Measurements from ENCODE around the gene NR6A1.

The NR6A1 gene

DNA sequence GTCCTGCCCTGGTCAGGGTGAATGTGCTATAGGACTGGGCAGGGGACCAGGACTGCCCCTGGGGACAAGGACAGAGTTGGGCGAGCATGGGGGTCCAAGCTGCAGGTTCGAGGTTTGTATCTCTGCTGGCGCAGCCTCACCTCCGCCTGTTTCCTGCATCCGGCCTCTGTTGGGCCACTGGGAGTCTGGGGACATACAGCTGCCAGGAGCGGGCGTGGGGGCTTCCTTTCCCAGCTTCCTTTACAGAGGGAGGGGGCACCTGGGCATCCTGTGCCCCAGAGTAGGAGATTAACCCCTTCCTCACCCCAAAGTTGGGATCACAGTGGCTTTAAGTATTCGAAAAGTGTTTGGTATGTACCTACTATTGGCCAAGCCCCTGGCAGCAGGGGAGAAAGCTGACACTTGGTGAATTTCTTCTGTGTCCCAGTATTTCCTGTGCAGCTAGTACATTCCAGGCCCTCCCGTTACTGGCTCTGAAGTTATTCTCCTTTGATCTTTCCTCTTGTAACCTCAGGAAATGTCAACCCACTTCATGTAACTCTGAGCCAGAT lies 24.8 kb upstream of the NR6A1 start:
- DNase-seq (ENCODE audit: low spot score): no peak

DNA sequence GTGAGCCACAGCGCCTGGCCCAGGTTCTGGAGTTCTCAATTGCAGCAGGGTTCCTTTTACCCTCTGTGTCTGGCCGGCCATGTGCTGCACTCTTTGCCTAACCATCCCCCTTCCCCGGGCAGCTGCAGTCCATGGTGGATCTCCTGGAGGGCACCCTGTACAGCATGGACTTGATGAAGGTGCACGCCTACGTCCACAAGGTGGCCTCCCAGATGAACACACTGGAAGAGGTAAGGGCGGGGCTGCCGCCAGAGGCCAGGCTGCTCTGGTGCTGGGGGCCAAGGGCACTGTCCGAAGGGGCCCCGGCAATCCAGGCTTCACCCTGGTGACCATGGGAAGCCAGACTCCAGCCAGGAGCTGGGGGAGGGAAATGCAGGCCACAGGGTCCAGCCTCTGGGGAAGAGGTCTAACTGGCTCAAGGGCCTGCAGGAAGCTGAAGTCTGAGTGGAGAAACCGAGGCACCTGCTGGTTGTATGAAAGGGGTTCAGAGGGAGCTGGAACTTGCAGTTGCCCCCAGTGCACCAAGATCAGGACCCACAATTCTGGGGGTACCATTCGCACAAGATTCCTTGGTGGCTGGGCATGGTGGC lies 23.9 kb upstream of the NR6A1 start:
- peak; percentile 80 for DNase-seq (ENCODE audit: low spot score)

DNA sequence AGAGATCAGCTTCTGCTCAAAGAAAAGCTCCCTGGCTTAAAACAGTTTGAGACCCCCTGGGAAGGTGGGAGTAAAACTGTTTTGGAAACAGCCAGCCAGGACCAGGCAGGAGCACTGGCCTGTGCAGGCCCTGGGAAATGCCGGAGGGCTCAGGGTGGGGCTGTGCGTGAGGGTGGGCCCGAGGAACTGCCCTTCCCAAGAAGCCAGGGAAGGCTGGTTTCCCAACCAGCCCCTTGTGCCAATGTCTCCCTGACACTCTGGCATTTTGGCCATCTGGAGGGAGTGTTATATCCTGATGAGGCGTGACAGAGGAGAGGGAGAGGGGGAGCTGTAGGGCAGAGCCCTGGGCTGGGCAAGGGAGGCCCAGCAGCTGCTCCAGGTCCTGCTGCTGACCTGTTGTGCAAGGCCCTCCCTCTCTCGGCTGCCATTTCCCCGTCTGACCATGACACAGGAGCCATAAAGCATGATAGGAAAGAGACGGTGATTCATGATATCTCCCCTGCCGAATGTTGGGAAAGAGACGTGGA lies 22.0 kb upstream of the NR6A1 start:
- DNase-seq (ENCODE audit: low spot score): no peak

- DNase-seq (ENCODE audit: low spot score): no peak
Observed at GRCh38 chr9:124792257-124793014, 21.3 kb upstream of the NR6A1 start.

- DNase-seq (ENCODE audit: low spot score): no peak
Observed at GRCh38 chr9:124790801-124791505, 19.8 kb upstream of the NR6A1 start.

DNA sequence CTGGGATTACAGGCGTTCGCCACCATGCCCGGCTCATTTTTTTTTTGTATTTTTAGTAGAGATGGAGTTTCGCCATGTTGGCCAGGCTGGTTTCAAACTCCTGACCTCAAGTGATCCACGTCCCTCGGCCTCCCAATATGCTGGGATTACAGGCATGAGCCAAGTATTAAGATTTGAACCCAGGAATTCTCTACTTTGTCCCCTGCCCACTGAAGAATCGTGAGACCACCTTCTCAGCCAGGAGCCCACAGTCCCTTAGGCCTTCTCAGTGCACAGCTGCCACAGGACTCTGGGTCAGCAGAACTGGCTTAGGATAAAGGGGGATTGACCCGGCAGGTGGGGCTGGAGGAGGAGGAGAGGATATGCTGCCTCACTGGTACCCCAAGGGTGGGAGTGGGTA lies 19.2 kb upstream of the NR6A1 start:
- DNase-seq (ENCODE audit: low spot score): no peak

DNA sequence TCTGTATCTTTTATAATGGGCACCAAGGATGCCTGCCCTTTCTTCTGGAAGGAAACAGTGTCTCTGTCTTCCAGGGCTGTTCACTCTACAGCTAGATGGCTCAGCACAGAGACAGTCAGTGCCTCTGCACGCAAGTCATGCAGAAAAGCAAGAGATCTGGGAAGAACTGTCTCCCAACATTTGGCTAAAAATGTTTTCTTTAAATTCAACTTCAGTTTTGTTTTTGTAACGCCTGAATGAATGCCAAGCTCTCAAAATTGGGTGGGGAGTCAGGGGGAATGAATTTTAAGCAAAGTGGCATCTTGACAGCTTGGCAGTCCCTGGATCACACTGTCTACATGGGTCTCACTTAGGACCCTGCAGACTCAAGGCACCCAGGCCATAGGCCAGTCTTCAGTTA lies 18.4 kb upstream of the NR6A1 start:
- no peak for DNase-seq (ENCODE audit: low spot score)

DNA sequence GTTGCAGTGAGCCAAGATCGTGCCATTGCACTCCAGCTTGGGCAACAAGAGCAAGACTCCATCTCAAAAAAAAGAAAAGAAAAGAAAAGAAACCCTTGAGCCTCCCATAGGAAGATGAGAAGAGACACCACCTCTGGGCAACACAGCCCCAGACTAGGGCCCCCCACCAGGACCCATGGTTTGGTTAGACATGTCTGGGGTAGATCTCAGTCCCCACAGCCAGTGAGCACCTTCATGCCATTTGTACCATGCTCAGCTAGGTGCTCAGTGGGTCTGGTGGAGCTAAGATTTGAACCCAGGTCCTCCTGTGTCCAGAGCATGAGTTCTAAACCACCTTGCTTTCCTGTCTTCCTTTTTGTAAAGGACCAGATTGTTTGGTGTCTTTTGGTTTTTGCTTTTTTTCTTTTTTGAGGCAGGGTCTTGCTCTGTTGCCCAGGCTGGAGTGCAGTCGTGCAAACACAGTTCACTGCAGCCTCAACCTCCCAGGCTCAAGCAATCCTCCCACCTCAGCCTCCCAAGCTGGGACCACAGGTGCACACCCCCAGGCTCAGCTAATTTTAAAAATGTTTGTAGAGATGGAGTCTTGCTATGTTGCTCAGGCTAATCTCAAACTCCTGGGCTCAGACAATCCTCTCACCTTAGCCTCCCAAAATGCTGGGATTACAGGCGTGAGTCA lies 17.6 kb upstream of the NR6A1 start:
- no peak for DNase-seq (ENCODE audit: low spot score)

DNA sequence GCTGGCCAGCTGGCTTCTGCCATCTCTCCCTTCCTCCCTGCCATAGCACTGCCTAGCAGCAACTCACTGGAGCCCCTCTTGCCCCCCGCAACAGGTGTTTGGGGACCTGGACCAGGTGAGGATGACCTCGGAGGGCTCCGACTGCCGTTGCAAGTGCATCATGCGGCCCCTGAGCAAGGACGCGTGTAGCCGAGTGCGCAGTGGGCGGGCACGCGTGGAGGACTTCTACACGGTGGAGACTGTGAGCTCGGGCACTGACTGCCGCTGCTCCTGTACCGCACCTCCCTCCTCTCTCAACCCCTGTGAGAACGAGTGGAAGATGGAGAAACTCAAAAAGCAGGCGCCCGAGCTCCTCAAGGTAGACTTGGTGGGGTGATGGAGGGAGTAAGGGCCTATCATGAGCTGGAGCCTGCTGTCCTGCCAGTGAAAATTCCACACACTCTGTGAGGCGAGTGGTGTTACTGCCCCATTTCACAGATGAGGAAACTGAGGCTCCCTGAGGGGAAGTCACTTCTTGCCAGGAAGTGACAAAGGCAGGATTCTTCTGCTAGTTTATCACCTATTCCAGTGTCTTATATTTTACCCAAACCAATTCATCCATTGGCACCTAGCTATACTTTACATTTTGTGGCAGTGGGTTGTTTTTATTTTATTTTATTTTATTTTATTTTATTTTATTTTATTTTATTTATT lies 15.9 kb upstream of the NR6A1 start:
- DNase-seq (ENCODE audit: low spot score): no peak

- DNase-seq (ENCODE audit: low spot score): no peak
Observed at GRCh38 chr9:124784509-124784908, 13.4 kb upstream of the NR6A1 start.

GRCh38 chr9:124783830-124784229 lies 12.7 kb upstream of the NR6A1 start:
- no peak for DNase-seq (ENCODE audit: low spot score)

DNA sequence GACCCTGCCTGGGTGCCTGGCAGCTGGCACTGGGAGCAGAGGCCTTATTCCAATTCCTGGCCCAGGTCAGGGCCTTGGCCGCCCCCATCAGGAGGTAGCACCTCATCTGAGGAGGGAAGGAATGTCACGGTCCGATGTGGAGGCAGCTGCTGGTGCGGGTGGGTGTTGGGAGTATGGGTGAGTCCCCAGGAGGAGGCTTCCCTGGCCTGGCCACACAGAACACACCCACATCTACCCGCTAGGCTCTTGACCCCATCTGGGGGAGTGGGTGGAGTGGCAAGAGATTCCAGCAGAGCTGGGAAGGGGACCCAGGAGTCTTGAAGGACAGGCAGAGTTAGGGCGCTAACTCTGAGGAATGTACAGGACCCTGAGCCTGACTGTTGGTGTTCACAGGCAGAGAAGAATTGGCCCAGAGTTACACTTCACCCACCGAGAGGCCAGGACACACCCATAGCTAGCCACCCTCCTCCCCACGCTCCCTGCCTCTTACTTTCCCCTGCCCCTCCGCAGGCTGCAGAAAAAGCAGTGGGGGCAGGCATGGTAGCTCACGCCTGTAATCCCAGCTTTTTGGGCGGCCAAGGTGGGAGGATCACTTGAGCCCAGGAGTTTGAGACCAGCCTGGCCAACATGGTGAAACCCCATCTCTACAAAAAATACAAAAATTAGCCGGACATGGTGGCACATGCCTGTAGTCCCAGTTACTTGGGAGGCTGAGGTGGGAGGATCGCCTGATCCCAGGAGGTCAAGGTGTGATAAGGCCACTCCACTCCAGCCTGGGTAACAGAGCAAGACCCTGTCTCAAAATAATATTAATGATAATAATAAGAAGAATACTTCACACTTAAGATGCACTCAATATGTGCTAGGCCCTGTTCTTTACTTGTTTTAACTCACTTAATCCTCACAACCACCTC lies 11.8 kb upstream of the NR6A1 start:
- DNase-seq (ENCODE audit: low spot score): no peak

- no peak for DNase-seq (ENCODE audit: low spot score)
Observed at GRCh38 chr9:124781967-124782660, 11.0 kb upstream of the NR6A1 start.

GRCh38 chr9:124780757-124781151 lies 9.6 kb upstream of the NR6A1 start:
- DNase-seq (ENCODE audit: low spot score): no peak

GRCh38 chr9:124780060-124780756 lies 9.1 kb upstream of the NR6A1 start:
- no peak for DNase-seq (ENCODE audit: low spot score)

DNA sequence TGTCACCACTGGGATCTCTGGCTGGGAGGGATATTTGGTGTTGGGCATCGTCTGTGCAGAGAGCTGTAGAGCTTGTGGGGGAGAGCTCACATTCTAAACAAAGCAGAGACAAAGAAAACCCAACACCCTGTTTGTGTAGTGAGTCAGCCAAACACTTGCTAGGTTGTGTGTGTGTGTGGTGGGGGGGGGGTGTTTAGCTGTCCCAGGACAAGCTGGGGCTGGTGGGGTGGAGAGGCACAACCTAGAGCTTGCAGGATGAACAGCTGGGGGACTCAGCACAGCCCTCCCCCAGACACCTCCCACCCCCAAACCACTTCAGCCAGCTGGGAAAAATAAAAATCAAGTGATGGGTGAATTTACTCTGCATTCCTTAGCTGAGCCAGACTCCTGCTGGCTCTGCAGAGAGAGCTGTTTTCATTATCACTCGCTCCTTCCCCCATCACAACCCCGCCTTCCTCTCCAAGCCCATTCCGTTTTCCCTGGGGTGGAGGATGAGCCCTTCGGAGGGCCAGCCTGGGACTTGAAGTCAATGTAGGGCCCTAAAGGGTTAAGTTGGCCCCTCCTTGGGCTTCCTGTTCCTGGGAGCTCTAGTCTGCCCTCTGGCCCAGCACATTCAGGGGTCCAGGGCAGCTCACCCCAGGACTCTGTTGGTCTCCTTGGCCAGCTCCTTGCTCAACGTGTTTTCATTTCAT lies 8.4 kb upstream of the NR6A1 start:
- peak; percentile 61 for DNase-seq (ENCODE audit: low spot score)

DNA sequence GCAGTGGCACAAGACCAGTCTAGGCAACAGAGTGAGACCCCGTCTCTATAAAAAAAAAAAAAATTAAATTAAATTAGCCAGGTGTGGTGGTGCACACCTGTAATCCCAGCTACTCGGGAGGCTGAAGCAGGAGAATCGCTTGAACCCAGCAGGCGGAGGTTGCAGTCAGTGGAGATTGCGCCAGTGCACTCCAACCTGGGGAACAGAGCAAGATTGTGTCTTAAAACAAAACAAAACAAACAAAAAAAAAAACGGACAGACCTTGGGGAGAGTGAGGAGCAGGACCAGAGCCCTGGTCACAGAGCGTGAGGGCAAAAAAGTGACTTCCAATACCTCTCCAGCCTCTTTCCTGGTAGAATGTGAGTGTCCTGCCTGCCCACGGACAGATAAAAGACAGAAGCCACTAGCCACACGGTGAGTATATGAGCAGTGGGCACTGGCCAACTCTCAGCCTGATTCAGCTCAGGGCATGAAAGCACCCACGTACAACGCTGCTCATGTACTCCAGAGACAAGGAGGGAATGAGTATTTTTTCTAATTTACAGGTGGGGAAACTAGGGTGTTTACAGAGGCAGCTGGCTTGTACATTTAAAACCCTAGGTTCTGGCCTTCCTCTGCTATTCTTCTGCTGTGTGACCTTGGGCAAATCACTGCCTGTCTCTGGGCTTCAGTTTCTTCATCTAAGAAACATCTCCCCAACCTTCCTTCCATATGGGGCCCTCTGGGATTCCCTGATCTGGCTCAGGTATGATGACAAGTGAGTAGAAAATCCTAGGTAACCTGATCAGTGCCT lies 7.7 kb upstream of the NR6A1 start:
- DNase-seq (ENCODE audit: low spot score): no peak

Measured in HuH-7.5 (cell line).